KBM-7 (cell line): ENCODE data around the gene RNASE8.

Experiments used
- DNase-seq: peaks from one replicate; pipeline ENCODE4 v3.0.0-alpha.2; 2015
- in situ Hi-C: fragments of 300-500 bp; cut with MboI; formaldehyde crosslinking; loops from 2 replicates; pipeline ENCODE4 v1.14.3; 2020; ENCODE audit warnings: low sequenced_read_pairs, low pct_unique_long_range_greater_than_20kb, mixed read lengths

The RNASE8 gene

GRCh38 chr14:21043974-21044618 lies 13.5 kb upstream of the RNASE8 start:
- in situ Hi-C loops: no loop called here
- DNase-seq: peak; percentile 88

DNA sequence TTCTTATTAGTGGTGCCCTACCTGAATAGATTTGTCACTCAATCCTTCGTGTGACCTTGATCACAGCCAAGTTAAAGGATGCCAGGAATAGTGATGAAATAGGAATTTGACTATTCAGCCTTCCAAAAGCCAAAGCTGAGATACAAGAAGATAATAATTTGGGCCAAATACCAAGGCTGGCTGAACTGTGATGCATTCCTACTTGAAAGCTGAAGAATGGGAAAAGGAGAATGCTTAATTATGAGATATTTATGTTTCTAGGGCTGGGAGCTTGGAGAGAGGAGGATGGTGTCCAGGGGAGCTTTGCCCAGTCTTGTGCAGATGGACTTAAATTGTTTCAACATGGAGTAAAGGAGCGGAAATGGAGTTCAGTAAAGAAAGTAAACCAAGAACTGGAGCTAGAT lies 10.2 kb upstream of the RNASE8 start:
- DNase-seq: no peak
- in situ Hi-C loops: no loop called here

- DNase-seq: no peak
- in situ Hi-C loops: no loop called here
Observed at GRCh38 chr14:21048638-21049037, 9.0 kb upstream of the RNASE8 start.

GRCh38 chr14:21049271-21049673 lies 8.3 kb upstream of the RNASE8 start:
- in situ Hi-C loops: no loop called here
- DNase-seq: no peak

GRCh38 chr14:21050597-21050996 lies 7.0 kb upstream of the RNASE8 start:
- no peak for DNase-seq
- in situ Hi-C loops: no loop called here

DNA sequence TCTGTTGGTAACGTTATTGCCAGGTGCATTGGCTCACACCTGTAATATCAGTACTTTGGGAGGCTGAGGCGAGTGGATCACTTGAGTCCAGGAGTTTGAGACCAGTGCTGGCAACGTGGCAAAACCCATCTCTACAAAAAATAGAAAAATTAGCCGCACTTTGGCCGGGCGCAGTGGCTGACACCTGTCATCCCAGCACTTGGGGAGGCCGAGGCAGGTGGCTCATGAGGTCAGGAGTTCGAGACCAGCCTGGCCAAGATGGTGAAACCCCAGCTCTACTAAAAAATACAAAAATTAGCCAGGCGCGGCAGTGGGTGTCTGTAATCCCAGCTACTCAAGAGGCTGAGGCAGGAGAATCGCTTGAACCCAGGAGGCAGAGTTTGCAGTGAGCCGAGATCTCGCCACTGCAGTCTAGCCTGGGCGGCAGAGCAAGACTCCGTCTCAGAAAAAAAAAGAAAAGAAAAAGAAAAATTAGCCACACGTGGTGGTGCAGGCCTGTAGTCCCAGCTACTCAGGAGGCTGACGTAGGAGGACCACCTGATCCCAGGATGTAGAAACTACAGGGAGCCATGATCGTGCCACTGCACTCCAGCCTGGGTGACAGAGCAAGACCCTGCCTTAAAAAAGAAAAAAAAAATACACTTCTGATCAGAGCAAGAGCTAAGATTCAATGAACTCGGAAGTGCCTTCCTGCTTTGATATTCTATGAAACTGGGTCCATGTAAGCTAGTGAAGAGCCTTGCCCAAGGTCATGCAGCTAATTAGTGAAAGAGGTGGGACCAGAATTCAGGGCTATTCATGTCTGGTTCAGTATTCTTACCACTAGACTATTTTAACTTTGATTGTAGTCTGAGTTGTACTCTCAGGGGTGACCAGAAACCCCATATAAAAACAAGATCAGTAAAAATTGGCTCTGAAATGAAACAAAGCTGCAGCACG lies 4.2 kb upstream of the RNASE8 start:
- in situ Hi-C loops: no loop called here

GRCh38 chr14:21054123-21054767 lies 3.4 kb upstream of the RNASE8 start:
- in situ Hi-C loops: no loop called here
- DNase-seq: no peak

More for the DNA sequence above, 4.2 kb upstream of the RNASE8 start:
- DNase-seq: no peak

- in situ Hi-C loops: no loop called here
- DNase-seq: no peak
Observed at GRCh38 chr14:21054768-21055145, 2.9 kb upstream of the RNASE8 start.

- DNase-seq: no peak
- in situ Hi-C loops: no loop called here
Observed at GRCh38 chr14:21055432-21056117, 2.0 kb upstream of the RNASE8 start.

GRCh38 chr14:21056520-21057163 lies 980 bp upstream of the RNASE8 start:
- in situ Hi-C loops: no loop called here
- no peak for DNase-seq

DNA sequence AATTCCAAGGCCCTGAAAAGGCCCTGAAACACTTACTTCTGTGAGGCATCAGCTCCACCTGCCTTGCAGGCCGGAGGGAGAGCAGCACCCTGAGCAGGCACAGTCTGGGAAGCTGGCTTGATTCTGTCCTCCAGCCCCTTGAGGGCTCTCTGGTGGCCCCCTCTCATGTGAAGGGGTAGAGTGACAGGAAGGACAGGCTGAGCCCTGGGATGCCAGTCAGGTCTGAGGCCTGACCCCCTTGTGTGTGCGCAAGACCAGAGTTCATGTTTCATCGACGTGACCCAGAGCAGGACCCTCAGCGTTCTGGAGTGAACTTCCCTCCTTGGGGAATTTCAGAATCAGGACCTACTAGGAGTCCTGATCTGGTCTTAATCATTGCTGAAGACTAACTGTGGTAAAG lies 1.3 kb downstream of the RNASE8 start:
- in situ Hi-C loops: no loop called here
- no peak for DNase-seq

GRCh38 chr14:21059842-21060613 lies 2.4 kb downstream of the RNASE8 start:
- no peak for DNase-seq
- in situ Hi-C loops: no loop called here

- no peak for DNase-seq
- in situ Hi-C loops: no loop called here
Observed at GRCh38 chr14:21060614-21061346, 3.2 kb downstream of the RNASE8 start.

- no peak for DNase-seq
- in situ Hi-C loops: no loop called here
Observed at GRCh38 chr14:21061347-21061668, 3.7 kb downstream of the RNASE8 start.

DNA sequence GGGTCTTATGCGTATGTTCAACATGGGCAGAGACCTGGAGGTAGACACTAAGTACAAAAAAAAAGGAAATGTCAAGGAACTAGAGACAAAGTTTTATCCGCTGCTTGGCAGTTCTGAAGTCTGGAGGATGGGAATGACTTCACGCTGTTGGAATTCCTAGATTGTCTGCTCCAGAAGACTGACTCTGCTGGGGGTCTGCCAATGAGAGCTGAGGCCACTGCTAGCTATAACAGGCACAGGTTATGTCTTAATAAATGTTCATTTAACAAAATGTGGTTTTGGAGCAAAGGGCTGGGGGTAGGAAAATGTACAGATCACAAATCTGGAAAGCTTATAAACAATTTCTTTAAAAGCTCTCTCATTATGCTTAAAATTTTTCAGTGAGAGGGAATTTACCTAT lies 5.9 kb downstream of the RNASE8 start:
- no peak for DNase-seq
- in situ Hi-C loops: no loop called here

- DNase-seq: peak; percentile 34
- in situ Hi-C loops: no loop called here
Observed at GRCh38 chr14:21066882-21067502, 9.4 kb downstream of the RNASE8 start.

DNA sequence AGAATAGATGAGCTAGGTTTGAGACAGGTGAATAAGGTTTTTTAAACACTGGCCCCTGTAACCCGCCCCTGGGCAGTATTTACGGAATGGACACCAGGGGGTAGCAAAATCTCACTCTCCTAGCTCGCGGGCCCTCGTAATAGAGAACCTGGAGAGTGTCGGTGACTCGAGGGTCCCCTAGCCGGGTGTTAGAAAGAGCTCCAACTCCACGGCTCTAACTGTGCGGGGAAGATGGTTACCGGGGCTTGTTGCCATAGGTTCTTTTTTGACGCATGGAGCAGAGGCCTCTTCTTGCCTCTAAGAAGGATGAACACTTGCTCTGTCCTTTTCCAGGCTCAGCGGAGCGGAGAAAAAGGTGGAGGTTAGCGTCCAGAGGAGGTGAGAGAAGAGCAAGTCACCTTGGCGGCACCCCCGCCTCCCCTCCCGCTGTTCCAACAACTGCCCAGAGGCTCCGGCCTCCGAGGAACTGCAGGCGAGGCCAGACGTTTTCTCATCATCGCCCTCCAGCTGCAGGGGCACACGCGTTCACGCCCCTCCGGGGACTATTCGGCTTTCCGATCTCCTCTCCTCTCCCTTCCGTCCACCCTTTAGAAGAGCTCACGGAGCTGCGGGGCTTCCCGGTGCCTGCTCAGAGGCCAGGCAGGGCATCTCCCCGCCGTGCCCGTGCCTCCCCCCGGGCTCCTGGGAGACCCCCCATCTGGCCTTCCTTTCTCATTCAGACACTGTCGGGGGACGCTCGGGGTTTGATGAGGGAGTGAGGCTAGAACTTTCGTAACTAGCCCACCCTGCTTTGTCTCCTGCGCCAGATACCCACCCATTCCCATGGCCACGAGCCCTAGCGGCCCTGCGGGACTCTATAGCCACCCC lies 11.1 kb downstream of the RNASE8 start:
- in situ Hi-C loops: no loop called here
- peak; percentile 72 for DNase-seq
